Activated CD4-positive, alpha-beta T cell treated with anti-CD3 and anti-CD28 coated beads, Interleukin-2, amount 50 U/mL, for 1 hour (primary cell): Measurements from ENCODE around the gene ARMC6.

Source experiments
- DNase-seq: peaks from one replicate; pipeline ENCODE4 v3.0.0-alpha.2; 2020

The ARMC6 gene

DNA sequence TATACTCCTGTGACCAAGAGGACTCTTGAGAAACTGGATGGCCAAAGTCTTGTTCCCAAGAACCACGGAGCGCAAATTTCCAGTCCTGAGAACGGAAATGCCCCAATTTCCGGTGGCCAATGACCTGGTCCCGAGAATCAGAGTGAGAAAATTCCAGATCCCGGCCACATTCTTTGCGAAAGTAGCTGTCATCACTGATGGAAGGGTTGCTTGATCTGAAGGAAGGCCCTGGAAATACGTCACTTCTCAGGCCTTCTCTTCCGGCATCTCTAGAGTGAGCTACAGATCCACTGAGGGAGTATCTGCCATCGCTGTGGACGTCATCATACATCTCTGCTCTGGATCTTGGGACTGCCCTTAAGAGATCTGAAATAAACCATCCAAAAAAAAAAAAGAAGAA, 7.5 kb upstream of the ARMC6 start:
- DNase-seq: no peak

DNA sequence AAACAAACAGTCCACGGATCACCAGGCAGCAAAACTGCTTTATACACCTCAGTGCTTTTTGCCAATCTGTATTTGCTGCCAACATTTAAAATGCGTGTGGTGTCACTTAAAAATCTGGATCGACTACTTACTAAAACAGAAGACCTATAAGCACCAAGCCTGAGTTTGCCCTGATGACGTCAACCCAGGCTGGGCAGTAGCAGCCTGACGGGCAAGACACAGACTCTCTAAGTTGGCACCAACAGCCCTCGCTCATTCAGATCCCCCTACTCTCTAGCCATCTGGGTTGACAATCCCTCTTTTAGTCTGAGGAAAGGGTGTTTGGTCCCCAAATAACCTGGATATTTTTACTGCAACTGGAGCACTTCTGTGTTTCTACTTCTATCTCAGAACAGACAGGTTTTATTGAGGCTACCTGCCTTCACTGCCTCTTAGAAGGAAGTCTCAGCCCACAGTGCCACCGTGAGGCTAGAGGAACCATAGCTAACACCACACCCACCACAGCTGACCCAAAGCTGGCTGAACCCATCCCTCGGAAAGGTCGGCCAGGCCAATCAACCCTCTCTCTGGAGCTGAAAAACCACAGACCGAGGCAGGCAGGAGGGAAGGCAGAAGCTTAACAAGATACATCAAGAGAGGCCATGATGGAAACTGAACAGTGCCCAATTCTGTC, 7.0 kb upstream of the ARMC6 start:
- no peak for DNase-seq

DNA sequence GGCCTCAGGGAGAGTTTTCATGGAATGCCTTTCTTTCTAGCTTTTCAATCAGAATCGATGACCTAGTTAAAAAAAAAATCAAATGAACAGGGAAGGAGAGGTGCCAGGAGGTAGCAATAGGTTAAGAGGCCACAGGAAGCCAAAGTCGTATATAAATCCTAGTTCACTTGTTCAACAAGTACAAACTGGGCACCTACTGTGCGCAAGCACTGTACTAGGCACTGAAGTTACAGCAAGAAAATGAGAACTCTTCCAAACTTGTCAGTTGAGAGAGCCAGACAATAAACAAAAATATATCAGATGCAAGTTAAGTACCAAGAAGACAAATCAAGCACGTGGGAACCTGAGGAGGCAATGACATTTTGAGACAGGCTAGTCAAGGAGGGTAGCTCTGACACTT, 6.2 kb upstream of the ARMC6 start:
- DNase-seq: no peak

DNA sequence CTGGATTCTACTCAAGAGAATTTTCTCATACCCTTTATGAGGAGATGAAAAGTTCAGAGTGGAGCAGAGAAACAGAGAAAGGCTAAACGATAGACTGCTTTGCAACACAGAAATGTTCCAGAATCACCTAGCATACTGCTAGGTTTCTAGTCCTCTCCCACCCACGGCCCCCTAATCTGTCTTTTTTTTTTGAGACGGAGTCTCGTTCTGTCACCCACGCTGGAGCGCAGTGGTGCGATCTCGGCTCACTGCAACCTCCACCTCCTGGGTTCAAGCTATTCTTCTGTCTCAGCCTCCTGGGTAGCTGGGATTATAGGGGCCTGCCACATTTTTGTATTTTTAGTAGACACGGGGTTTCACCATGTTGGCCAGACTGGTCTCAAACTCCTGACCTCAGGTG, 4.9 kb upstream of the ARMC6 start:
- no peak for DNase-seq

DNA sequence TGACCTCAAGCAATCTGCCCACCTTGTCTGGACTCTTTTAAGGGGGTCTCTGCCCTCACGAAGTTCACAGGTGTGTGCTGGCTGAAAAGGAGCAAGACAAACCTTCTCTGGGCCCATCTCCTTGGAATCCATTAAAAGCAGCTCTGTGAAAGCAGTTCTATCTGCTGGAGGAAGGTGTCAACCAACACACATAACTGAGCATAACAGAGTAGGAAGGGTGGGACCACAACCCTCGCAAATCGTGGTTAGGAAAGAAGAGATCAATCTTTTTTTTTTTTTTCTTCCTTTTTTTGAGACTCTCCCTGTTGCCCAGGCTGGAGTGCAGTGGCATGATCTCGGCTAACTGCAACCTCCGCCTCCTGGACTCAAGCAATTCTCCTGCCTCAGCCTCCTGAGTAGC, 1.5 kb upstream of the ARMC6 start:
- DNase-seq: no peak

DNA sequence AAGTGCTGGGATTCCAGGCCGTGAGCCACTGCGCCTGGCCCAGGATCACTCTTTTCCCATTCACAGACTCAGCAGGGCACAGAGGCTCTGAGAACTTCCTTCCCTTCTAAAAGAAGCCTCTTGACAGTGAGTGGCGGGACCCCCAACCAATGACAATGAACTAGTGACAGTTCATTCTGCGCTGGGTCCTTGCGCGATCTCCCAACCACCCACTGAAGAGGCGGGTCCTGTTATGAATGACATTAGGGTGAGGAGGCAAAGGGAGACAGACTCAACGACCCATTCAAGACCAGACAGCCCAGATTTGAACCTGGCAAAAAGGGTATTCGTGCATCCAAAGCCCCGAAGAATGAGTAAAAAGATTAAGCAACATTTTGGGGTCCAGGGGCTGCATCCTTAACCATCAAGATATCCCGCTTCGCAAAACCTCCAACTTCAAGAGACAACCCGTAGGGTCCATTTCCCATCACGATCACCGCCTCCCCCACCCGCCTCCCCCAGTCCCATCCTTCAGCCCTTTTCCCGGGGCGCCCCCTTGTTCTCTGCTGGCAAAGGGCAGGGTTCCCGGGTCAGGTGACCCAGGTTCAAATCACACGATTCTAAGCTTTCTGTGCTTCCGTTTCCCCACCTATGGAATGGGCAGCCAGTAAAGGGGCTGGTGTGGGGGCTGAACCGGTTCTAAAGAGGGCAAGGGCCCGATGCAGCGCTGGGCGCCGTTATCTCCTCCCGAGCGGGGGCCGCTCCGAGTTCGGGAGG, 805 bp upstream of the ARMC6 start:
- DNase-seq: peak; percentile 60

DNA sequence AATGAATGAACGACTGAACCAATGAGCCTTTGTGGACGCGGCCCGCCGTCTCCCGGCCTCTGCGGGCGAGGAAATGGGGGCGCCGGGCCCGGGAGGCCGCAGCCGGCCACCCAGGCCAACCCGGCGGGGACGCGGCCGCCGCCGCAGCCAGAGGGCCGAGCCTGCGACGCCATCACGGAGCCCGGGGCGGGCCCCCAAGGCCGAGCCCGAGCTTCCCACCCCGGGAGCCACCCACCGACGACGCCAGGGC, 302 bp upstream of the ARMC6 start:
- DNase-seq: no peak

DNA sequence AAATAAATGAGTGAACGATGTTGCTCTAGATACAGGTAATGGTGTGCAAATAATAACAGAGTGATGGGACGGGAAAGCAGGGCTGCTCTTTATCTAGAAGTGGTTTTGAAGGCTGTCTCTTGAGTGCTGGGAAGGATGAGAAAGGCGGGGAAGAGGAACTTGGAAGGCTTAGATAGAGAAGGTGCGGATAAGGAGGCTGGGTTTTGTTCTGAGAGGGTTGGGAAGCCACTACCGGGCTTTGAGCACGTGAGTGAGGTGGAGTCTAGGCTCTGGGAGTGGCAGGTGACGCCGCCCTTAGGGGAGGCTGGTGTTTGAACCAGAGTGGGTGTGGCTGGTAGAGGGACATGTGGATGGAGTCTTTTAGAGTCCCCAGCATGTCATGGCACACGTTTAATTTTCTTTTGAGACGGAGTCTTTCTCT, 811 bp downstream of the ARMC6 start:
- DNase-seq: peak; percentile 58

DNA sequence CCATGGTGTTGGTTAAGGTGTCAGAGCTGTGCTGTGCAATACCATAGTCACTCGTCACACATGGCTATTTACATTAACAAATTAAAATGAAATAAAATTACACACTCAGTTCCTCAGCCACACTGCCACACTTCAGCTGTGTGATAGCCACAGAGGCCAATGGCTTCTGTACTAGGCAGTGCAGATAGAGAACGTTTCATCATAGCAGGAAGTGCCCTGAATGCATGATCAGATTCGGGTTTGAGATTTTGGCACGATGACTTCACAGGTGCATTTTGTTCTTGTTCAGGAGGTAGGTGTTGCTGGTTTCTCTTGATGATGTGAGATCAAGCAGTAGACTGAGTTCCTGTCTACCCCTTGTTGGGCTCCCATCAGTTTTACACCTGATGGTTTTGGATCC, 6.5 kb downstream of the ARMC6 start:
- no peak for DNase-seq

DNA sequence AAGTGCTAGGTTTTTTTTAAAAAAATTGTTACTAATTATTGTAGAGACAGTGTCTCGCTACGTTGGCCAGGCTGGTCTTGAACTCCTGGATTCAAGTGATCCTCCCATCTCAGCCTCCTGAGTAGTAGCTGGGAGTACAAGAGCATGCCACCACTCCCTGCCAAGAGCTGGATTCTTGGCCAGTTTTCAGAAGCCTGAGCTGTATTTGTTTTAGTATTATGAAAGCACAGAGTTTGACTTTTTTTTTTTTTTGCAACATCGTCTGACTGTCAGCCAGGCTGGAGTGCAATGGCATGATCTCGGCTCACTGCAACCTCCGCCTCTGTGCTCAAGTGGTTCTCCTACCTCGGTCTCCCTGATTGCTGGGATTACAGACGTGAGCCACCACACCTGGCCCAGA, 7.0 kb downstream of the ARMC6 start:
- DNase-seq: no peak

DNA sequence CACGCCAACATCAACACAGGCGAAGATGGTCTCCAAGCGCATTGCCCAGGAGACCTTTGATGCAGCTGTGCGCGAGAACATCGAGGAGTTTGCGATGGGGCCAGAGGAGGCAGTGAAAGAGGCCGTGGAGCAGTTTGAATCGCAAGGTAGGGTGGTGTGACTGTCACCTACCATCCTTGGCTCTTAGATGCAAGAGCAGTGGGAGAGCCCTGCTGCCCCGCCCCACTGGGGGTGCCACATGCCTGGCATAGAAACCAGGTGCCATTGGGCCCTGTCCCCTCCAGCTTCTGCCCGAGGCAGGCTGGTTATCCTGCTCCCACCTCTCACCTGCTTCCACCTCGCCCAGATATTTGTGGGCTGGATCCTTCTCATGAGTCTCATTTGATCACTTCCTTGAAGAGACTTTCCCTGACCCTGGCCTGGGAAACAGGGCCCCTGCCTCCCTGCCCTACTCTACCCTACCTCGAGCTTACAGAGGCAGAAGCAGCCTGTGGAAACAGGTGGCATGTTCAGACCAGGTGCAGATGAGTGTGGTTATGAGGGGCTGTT, 9.4 kb downstream of the ARMC6 start:
- DNase-seq: no peak

DNA sequence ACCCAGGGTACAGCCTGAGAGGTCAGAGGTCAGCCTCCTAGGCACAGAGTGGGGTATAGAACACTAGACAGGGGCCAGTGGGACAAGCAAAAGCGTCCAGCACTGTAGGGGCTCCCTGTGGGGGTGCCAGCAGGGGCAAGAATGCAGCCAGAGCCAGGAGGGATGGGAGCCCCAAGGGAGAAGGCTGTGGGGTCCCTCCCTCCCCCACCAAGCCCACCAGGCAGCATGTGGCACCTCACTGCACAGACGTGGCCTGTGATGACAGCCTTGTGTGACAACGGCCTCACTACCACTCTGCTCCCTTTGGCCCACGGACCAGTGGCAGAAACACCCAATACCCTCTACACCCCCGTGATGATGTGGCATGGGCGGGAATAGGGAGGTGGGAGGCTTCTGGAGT, 10.1 kb downstream of the ARMC6 start:
- no peak for DNase-seq

DNA sequence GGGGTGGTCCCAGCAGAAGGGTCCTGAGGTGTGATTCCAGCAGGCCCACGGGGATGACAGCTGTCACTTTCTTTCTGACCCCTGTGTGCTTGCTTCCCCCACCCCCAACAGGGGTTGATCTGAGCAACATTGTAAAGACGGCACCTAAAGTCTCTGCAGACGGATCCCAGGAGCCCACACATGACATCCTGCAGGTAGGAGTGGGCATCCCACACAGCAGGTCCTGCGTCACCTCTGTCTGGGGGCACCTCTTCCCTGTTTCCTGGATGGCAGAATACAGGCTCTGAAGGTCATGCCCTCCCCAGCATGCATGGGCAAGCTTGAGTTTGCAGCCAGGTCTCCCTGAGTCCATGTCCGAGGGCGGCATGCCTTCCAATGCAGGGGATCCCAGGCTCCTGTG, 10.5 kb downstream of the ARMC6 start:
- DNase-seq: no peak

DNA sequence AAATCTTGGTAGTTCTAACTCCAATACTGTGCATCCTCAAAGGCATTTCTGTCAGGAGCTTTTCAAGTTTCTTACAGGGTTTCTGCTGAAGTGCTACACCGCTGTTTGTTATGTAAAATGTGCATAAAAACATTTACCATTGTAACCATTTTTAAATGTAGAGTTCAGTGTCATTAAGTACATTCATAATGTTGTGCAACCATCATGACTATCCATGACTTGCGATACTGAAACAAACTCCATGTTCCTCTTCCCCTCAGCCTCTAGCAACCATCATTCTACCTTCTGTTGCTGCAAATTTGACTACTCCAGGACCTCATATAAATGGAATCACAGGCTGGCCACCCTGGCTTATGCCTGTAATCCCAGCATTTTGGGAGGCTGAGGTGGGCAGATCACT, 16.0 kb downstream of the ARMC6 start:
- no peak for DNase-seq

DNA sequence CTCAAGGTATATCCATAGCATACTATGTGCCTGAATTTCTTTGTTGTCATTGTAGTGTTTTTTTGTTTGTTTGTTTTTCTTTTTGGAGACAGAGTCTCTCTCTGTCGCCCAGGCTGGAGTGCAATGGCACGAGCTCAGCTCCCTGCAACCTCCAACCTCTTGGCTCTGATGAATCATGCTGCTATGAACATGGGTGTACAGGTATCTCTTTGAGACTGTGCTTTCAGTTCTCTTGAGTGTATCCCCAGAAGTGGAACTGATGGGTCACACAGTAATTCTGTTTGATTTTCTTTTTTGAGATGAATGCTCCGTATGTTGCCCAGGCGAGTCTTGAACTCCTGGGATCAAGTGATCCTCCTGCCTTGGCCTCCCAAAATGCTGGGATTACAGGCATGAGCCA, 16.7 kb downstream of the ARMC6 start:
- DNase-seq: no peak

DNA sequence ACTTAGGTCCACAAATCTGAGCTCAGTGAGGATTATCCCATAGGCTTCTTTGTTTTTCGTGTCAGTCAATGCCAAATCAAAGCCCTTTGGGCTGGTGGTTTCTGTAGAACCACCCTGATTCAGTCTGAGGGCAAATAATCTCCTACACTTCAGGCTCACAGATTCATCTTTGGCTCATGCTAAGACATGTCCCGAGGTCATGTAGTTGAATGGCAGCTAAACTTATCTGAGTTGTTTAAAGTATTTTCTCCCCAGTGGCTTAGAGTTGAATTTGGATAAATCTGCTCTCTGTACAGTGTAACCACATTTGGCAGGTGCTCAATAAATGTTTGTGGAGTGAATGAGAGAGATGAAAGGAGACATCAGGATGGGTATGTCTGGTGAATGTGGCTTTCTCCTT, 17.3 kb downstream of the ARMC6 start:
- no peak for DNase-seq

DNA sequence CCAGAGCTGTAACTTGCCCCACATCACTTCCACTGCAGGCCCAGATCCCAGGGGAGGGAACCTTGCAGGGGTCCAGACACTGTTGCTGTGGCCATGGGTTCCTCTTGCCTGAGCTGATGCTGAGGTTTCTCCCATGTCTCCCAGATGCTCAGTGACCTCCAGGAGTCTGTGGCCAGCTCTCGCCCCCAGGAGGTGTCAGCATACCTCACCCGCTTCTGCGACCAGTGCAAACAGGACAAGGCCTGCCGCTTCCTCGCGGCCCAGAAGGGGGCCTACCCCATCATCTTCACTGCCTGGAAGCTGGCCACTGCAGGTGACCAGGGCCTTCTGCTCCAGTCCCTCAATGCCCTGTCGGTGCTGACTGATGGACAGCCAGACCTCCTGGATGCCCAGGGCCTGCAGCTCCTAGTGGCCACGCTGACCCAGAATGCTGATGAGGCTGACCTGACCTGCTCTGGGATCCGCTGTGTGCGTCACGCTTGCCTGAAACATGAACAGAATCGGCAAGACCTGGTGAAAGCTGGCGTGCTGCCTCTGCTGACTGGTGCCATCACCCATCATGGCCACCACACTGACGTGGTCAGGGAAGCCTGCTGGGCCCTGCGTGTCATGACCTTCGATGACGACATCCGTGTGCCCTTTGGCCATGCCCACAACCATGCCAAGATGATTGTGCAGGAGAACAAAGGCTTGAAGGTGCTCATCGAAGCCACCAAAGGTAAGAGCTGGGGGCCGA, 18.2 kb downstream of the ARMC6 start:
- no peak for DNase-seq

DNA sequence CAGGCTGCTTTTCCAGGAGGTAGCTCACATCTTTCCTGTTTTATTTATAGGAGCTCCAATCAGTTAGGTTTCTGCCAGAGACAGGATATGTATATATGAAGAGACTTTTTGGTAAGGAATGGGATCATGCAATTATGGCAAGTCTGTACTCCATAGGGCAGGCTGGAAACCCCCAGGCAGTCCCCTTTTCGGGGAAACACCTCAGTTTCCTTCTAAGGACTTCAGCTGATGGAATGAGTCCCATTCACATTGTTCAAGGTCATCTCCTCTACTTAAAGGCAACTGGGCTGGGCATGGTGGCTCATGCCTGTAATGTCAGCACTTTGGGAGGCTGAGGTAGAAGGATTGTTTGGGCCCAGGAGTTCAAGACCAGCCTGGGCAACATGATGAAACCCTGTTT, 19.5 kb downstream of the ARMC6 start:
- no peak for DNase-seq

DNA sequence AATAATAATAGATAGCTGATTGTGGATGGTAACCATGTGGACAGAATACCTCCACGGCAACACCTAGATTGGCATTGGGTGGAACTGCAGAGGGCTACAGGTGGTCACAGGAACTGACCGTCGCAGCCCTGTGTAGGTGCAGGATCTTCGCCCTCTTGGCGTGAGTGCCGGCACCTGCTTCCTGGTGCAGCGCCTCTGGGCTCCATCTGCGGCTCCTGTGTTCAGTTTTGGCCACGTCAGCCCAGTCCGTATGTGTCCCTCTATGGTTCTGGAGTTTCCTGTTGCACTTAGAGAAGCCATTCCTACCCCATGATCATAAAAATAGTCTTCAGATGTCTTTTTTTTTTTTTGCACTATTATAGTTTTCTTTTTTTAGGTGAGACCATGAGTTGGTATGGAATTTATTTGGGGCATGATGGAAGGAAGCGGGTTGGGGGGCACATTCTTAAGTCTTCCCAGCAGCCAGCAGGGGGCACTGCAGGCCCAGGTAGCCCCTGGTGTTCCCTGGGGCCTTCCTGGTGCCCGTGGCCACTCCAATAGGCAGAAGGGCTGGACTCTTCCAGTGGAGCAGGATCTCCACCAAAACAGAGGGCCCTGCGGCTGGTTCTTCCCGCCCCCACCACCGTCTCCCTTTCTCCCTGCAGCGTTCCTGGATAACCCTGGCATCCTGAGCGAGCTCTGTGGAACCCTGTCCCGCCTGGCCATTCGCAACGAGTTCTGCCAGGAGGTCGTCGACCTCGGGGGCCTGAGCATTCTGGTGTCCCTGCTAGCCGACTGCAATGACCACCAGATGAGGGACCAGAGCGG, 20.3 kb downstream of the ARMC6 start:
- peak; percentile 67 for DNase-seq

DNA sequence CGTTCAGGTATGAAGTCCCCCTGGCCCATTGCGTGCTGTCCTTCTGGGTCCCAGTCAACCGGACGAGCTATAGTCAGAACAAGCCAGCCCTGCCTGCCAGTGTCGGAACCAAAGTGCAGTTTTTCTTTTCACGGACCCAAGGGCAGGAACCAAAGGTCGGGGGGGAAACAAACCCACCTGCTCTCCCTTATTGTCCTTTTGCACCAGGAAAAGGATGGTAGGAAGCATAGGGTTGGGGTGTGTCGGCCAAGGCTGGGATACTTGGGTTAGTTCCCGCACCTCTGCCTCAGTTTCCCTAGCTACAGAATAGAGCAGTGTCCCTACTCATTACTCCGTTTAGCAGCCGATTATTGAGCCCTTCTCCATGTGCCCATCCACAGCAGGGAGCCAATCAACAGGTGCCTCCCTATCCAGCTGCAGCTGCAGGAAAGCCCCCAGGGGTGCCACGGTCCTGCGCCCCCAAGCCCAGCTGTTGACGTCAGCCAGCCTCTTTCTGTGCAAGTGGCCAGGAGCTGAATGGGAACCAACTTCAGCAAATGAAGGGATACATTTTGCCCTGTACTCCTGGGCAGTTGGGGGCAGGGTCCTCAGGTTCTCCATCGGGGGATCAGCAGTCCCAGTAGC, 21.0 kb downstream of the ARMC6 start:
- DNase-seq: no peak

DNA sequence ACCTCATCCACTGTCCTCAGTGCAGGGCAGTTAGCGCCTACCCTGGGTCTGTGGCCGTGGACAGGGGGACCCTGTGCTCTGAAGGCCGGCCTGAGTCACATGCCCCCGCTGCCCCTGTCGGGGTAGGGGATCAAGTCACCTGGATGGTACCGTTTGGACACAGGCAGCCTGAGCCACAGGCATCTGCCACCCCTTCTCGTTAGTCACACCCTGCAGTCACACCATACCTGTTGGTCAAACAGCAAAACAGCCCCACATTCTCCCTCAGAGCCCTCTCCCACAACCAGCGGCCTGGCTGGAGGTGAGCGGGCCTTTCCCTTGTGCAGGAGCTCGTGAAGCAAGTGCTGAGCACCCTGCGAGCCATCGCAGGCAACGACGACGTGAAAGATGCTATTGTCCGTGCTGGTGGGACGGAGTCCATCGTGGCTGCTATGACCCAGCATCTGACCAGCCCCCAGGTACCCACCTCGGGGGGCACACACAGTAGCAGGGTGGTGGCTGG, 21.6 kb downstream of the ARMC6 start:
- DNase-seq: no peak

DNA sequence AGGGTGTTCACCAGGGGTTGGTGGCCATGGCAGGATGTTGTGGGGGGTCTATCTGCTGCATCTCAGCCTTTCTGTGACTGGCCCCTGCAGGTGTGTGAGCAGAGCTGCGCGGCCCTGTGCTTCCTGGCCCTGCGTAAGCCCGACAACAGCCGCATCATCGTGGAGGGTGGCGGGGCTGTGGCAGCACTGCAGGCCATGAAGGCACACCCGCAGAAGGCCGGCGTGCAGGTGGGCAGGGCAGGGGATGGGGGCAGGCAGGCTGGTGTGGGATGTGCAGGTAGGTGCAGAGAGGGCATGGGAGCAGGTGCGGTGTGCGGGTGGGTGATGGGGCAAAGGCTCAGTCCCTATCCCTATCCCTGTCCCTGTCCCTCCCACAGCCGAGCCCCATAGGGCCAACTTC, 22.3 kb downstream of the ARMC6 start:
- no peak for DNase-seq
